WI38 (cell line): ENCODE data around the gene IFITM5.
"Not testable (repeated sequence)": the region's sequence is repeated elsewhere in the genome, so short reads cannot be mapped to it uniquely, and the experiment has no call there.

Experiments used
- H3K4me3 ChIP-seq: 2 replicates; pipeline ENCODE4 v1.5.1; 2011; ENCODE audit warnings: low read depth, mild to moderate bottlenecking, control low read depth, low read length
- CTCF ChIP-seq: IDR thresholded peaks from 2 replicates; pipeline ENCODE4 v1.5.1; 2012; ENCODE audit warnings: low read depth, mild to moderate bottlenecking, control low read depth, low read length

The IFITM5 gene

GRCh38 chr11:326842-327580, 27.7 kb upstream of the IFITM5 start:
- H3K4me3 ChIP-seq: no peak overlapping the region
- TF ChIP-seq CTCF: no peak

- no peak overlapping the region for H3K4me3 ChIP-seq
- no peak for TF ChIP-seq CTCF
Observed at GRCh38 chr11:326592-326841, 27.2 kb upstream of the IFITM5 start.

- H3K4me3 ChIP-seq: no peak overlapping the region
- no peak for TF ChIP-seq CTCF
Observed at GRCh38 chr11:325796-326591, 26.7 kb upstream of the IFITM5 start.

- not testable (repeated sequence) for H3K4me3 ChIP-seq
Observed at GRCh38 chr11:324593-325517, 25.5 kb upstream of the IFITM5 start.

- TF ChIP-seq CTCF: no peak
- no peak overlapping the region for H3K4me3 ChIP-seq
Observed at GRCh38 chr11:324156-324555, 24.8 kb upstream of the IFITM5 start.

- peak overlapping the region; percentile 77 for H3K4me3 ChIP-seq
Observed at GRCh38 chr11:319888-320273, 20.6 kb upstream of the IFITM5 start.

- peak overlapping the region; percentile 77 for H3K4me3 ChIP-seq
Observed at GRCh38 chr11:319121-319887, 20.0 kb upstream of the IFITM5 start.

GRCh38 chr11:318405-319120, 19.2 kb upstream of the IFITM5 start:
- H3K4me3 ChIP-seq: peak overlapping the region; percentile 77

- not testable (repeated sequence) for H3K4me3 ChIP-seq
Observed at GRCh38 chr11:317668-318404, 18.5 kb upstream of the IFITM5 start.
